IMR-90 (cell line): ENCODE results near the gene CTNND2. TPM values are rescaled to one million over a fixed set of nuclear protein-coding genes. Genes with fewer than 3 reads are reported as not detected.

Source experiments
- ATAC-seq: fragments of 200-7000 bp; cut with Tn5 transposase; 2 replicates; pipeline ENCODE4 v1.9.1; 2020; ENCODE audit warnings: low read depth, mild to moderate bottlenecking, moderate library complexity
- BruUV-seq: library from RNA; stranded (reverse); fragments of 400-500 nt; replicated peaks from 2 replicates; lab custom pipeline; 2021; lab: Mats Ljungman, UMichigan
- CTCF ChIA-PET: fragments of 300-600 bp; formaldehyde crosslinking; extraction: SDS; loops from one replicate; lab custom pipeline; 2021; ENCODE audit warnings: antibody characterized with exemption; lab: Yijun Ruan, JAX
- POLR2A ChIA-PET: fragments of 300-600 bp; sonication (Branson Sonifier 250); formaldehyde crosslinking; loops from one replicate; lab custom pipeline; 2022; ENCODE audit warnings: antibody characterized with exemption; ENCODE audit not compliant: unreplicated experiment; lab: Charles Lee
- DNase-seq: peaks from one replicate; pipeline ENCODE4 v3.0.0; 2013
- H2AFZ ChIP-seq: replicated peaks from 2 replicates; pipeline ENCODE3; 2013; ENCODE audit warnings: low read length, mild to moderate bottlenecking; ENCODE audit not compliant: poor library complexity
- H2AK5ac ChIP-seq: 2 replicates; pipeline ENCODE4 v1.6.1; 2013; ENCODE audit warnings: low read depth, low read length, inconsistent platforms
- H2AK9ac ChIP-seq: replicated peaks from 2 replicates; pipeline ENCODE3; 2013; ENCODE audit warnings: mild to moderate bottlenecking, low read depth, low read length, moderate library complexity; ENCODE audit not compliant: poor library complexity
- H2BK120ac ChIP-seq: 2 replicates; pipeline ENCODE4 v1.6.1; 2013; ENCODE audit warnings: low read depth, low read length, inconsistent platforms
- H2BK15ac ChIP-seq: 3 replicates; pipeline ENCODE4 v1.6.1; 2013; ENCODE audit warnings: low read depth, low read length, inconsistent platforms
- H2BK20ac ChIP-seq: 2 replicates; pipeline ENCODE4 v1.6.1; 2013; ENCODE audit warnings: low read depth, mild to moderate bottlenecking, inconsistent platforms, low read length, moderate library complexity
- H2BK5ac ChIP-seq: 2 replicates; pipeline ENCODE4 v1.6.1; 2013; ENCODE audit warnings: mild to moderate bottlenecking, low read depth, low read length, inconsistent platforms; ENCODE audit not compliant: poor library complexity, severe bottlenecking
- H3K14ac ChIP-seq: replicated peaks from 2 replicates; pipeline ENCODE4 v1.6.1; 2013; ENCODE audit warnings: low read depth, low read length, inconsistent platforms
- H3K18ac ChIP-seq: 2 replicates; pipeline ENCODE4 v1.6.1; 2013; ENCODE audit warnings: low read depth, low read length, control low read depth
- H3K23ac ChIP-seq: 2 replicates; pipeline ENCODE4 v1.6.1; 2013; ENCODE audit warnings: low read depth, low read length, inconsistent platforms
- H3K27ac ChIP-seq: 2 replicates; pipeline ENCODE4 v1.5.1; 2013; ENCODE audit warnings: mild to moderate bottlenecking, control low read depth, low read length; ENCODE audit not compliant: insufficient read depth
- H3K27me3 ChIP-seq: 2 replicates; pipeline ENCODE4 v1.6.1; 2013; ENCODE audit warnings: low read length; ENCODE audit not compliant: control insufficient read depth, insufficient read depth
- H3K36me3 ChIP-seq: 2 replicates; pipeline ENCODE4 v1.6.1; 2013; ENCODE audit warnings: low read length, mixed read lengths; ENCODE audit not compliant: control insufficient read depth, insufficient read depth
- H3K4ac ChIP-seq: 2 replicates; pipeline ENCODE4 v1.6.1; 2013; ENCODE audit warnings: low read depth, low read length, inconsistent platforms
- H3K4me1 ChIP-seq: 2 replicates; pipeline ENCODE4 v1.6.1; 2013; ENCODE audit warnings: low read length, mixed read lengths; ENCODE audit not compliant: control insufficient read depth, insufficient read depth
- H3K4me2 ChIP-seq: 2 replicates; pipeline ENCODE4 v1.6.1; 2013; ENCODE audit warnings: low read depth, mild to moderate bottlenecking, control low read depth, low read length, moderate library complexity
- H3K4me3 ChIP-seq: 2 replicates; pipeline ENCODE4 v1.5.1; 2013; ENCODE audit warnings: low read depth, mild to moderate bottlenecking, control low read depth, low read length, moderate library complexity; ENCODE audit not compliant: insufficient read depth
- H3K56ac ChIP-seq: 2 replicates; pipeline ENCODE4 v1.6.1; 2013; ENCODE audit warnings: low read length, inconsistent platforms; ENCODE audit not compliant: insufficient read depth; ENCODE audit errors: extremely low read depth
- H3K79me1 ChIP-seq, 2 experiments: 2 replicates each; pipeline ENCODE4 v1.6.1; 2013; ENCODE audit warnings: low read length in 2 of 2, inconsistent platforms in 1 of 2, low read depth in 1 of 2
- H3K9ac ChIP-seq: 2 replicates; pipeline ENCODE4 v1.6.1; 2013; ENCODE audit warnings: low read depth, low read length, control low read depth
- H3K9me1 ChIP-seq: 2 replicates; pipeline ENCODE4 v1.6.1; 2013; ENCODE audit warnings: low read length, inconsistent platforms; ENCODE audit not compliant: insufficient read depth
- H3K9me3 ChIP-seq: 2 replicates; pipeline ENCODE4 v1.6.1; 2013; ENCODE audit warnings: low read length; ENCODE audit not compliant: control insufficient read depth, insufficient read depth
- H4K20me1 ChIP-seq: 2 replicates; pipeline ENCODE4 v1.6.1; 2013; ENCODE audit warnings: low read length, inconsistent platforms; ENCODE audit not compliant: insufficient read depth
- H4K5ac ChIP-seq: 2 replicates; pipeline ENCODE4 v1.6.1; 2013; ENCODE audit warnings: mild to moderate bottlenecking, low read depth, low read length, control low read depth
- H4K8ac ChIP-seq, 2 experiments: 2 replicates each; pipeline ENCODE4 v1.6.1; 2013; ENCODE audit warnings: low read depth in 2 of 2, low read length in 2 of 2, control low read depth in 1 of 2, inconsistent platforms in 1 of 2
- H4K91ac ChIP-seq: 2 replicates; pipeline ENCODE4 v1.6.1; 2013; ENCODE audit warnings: low read depth, low read length, inconsistent platforms; ENCODE audit not compliant: insufficient read depth
- SMC3 ChIP-seq: fragments of 150-350 bp; IDR thresholded peaks from 2 replicates; pipeline ENCODE4 v1.6.1; 2016; ENCODE audit warnings: low read depth, mild to moderate bottlenecking, antibody characterized with exemption, low read length, moderate library complexity
- WGBS, 2 experiments: methylation state at CpG; one replicate each; pipeline versions ENCODE4 v1.1.5 to v1.1.7; 2013; ENCODE audit warnings: missing lambda C conversion rate in 2 of 2; ENCODE audit not compliant: insufficient read length in 1 of 2; ENCODE audit errors: extremely low coverage in 2 of 2; 5-methylcytosine and 5-hydroxymethylcytosine counted together
- dilution Hi-C: fragments of 300-500 bp; cut with HindIII; formaldehyde crosslinking; loops from one replicate; pipeline ENCODE4 v1.14.3; 2018; ENCODE audit warnings: low sequenced_read_pairs; ENCODE audit not compliant: unreplicated experiment
- in situ Hi-C: fragments of 300-500 bp; cut with MboI; formaldehyde crosslinking; loops from 3 replicates; pipeline ENCODE4 v1.14.3; 2019; ENCODE audit warnings: low sequenced_read_pairs, inconsistent platforms, mixed read lengths
- intact Hi-C: fragments of 100-400 bp; cut with micrococcal nuclease; formaldehyde crosslinking; loops from 2 replicates; pipeline ENCODE4 v1.10.0; 2022
- polyA plus RNA-seq, 3 experiments: library from polyadenylated mRNA; depleted of rRNA; stranded (reverse); fragments of >200 nt; gene quantifications; 2 replicates each; pipeline ENCODE4 v1.2.3, GENCODE V29; 2012; ENCODE audit warnings: low replicate concordance in 1 of 3
- total RNA-seq: library from RNA; depleted of rRNA; stranded (reverse); fragments of >200 nt; gene quantifications from 2 replicates; pipeline ENCODE4 v1.2.3, GENCODE V29; 2012

Gene CTNND2
- total and polyA plus RNA-seq, 2 of the 4 experiments (the other 2 are of a cell fraction), result not detected

- no peak for ATAC-seq
- dilution Hi-C loops, result no loop called here
These were observed 892.0 kb downstream of the CTNND2 start for GRCh38 chr5:11012295-11012694.

More at GRCh38 chr5:11012295-11012694, 892.0 kb downstream of the CTNND2 start:
- Histone ChIP-seq H3K79me1 (no peaks in the 10 kb centered on the region), H2BK5ac (no peak overlapping the region), H2AFZ (no peak overlapping the region), H3K27me3 (peaks cover 2% of the 10 kb centered on the region), H4K91ac (no peak overlapping the region), H2BK15ac (no peak overlapping the region), H2AK5ac (no peak overlapping the region), H3K4ac (no peak overlapping the region), H3K9me3 (no peaks in the 10 kb centered on the region), H3K27ac (no peak overlapping the region), H2BK20ac (no peak overlapping the region), H4K5ac (no peak overlapping the region), H3K4me3 (no peak overlapping the region), H3K4me1 (no peaks in the 10 kb centered on the region), H2BK120ac (no peak overlapping the region), H3K18ac (no peak overlapping the region), H4K8ac (no peak overlapping the region), H3K36me3 (no peaks in the 10 kb centered on the region), H3K9ac (no peak overlapping the region), H3K56ac (no peak overlapping the region), H2AK9ac (no peak overlapping the region), H4K20me1 (no peaks in the 10 kb centered on the region), H3K14ac (no peak overlapping the region), H3K4me2 (no peak overlapping the region), H3K9me1 (no peaks in the 10 kb centered on the region), H3K23ac (no peak overlapping the region)
- ChIA-PET CTCF (no interaction called here), POLR2A (no interaction called here)
- 55% methylated on average over 4 of the region's 7 CpGs; no CpG with 5 or more reads in 1 of the 2 experiments for WGBS, 2 experiments
- BruUV-seq, result no TSS peak
- intact Hi-C loops, result no loop called here
- in situ Hi-C loops, result no loop called here
- no peak for TF ChIP-seq SMC3
- no peak for DNase-seq
